ENCODE data around the gene MMP17.

DNA sequence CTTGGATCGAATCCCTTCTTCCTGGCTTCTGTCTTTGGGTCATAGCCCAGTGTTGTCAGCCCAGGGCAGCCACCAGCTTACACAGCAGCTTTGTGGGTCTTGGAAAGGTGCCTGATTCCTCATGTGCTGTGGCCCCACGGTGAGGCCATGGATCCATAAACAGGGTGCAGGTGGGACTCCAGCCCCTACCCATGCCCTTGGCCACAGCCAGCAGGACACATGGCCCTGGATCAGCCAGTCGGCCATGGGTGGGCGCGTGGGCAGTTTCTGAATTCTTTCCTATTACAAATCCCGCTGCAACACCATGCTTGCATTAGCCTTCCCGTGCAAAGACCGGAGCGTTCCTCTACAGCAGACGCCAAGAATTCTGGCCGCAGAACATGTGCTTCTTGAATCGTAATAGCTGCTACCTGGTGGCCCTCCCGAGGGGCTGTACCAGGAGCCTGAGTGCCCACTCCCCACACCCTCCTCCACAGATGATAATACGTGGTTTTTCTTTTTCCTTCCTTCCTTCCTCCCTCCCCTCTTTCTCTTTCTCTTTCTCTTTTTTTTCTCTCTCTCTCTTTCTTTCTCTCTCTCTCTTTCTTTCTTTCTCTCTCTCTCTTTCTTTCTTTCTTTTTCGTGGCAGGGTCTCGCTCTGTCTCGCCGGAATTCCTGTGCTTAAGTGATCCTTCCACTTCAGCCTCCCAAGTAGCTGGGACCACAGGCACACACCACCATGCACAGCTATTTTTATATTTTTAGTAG lies 2.9 kb upstream of the MMP17 start:
- TF ChIP-seq, protein P1, sequence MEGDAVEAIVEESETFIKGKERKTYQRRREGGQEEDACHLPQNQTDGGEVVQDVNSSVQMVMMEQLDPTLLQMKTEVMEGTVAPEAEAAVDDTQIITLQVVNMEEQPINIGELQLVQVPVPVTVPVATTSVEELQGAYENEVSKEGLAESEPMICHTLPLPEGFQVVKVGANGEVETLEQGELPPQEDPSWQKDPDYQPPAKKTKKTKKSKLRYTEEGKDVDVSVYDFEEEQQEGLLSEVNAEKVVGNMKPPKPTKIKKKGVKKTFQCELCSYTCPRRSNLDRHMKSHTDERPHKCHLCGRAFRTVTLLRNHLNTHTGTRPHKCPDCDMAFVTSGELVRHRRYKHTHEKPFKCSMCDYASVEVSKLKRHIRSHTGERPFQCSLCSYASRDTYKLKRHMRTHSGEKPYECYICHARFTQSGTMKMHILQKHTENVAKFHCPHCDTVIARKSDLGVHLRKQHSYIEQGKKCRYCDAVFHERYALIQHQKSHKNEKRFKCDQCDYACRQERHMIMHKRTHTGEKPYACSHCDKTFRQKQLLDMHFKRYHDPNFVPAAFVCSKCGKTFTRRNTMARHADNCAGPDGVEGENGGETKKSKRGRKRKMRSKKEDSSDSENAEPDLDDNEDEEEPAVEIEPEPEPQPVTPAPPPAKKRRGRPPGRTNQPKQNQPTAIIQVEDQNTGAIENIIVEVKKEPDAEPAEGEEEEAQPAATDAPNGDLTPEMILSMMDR (IDR thresholded peaks at IDR 0.05; ENCODE audit: insufficient read depth, low read length), result no peak
- no peak for TF ChIP-seq POLR2AphosphoS5 (IDR thresholded peaks at IDR 0.05; ENCODE audit: low read depth)
- TF ChIP-seq, protein P2, sequence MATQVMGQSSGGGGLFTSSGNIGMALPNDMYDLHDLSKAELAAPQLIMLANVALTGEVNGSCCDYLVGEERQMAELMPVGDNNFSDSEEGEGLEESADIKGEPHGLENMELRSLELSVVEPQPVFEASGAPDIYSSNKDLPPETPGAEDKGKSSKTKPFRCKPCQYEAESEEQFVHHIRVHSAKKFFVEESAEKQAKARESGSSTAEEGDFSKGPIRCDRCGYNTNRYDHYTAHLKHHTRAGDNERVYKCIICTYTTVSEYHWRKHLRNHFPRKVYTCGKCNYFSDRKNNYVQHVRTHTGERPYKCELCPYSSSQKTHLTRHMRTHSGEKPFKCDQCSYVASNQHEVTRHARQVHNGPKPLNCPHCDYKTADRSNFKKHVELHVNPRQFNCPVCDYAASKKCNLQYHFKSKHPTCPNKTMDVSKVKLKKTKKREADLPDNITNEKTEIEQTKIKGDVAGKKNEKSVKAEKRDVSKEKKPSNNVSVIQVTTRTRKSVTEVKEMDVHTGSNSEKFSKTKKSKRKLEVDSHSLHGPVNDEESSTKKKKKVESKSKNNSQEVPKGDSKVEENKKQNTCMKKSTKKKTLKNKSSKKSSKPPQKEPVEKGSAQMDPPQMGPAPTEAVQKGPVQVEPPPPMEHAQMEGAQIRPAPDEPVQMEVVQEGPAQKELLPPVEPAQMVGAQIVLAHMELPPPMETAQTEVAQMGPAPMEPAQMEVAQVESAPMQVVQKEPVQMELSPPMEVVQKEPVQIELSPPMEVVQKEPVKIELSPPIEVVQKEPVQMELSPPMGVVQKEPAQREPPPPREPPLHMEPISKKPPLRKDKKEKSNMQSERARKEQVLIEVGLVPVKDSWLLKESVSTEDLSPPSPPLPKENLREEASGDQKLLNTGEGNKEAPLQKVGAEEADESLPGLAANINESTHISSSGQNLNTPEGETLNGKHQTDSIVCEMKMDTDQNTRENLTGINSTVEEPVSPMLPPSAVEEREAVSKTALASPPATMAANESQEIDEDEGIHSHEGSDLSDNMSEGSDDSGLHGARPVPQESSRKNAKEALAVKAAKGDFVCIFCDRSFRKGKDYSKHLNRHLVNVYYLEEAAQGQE (IDR thresholded peaks at IDR 0.05; ENCODE audit: insufficient replicate concordance, low read depth), result no peak

Measured in HL-60 (cell line).